ENCODE results near the gene PALS2.

GRCh38 chr7:24536682-24537081 is 36.6 kb upstream of the PALS2 start:
- no peak for TF ChIP-seq CTCF (IDR thresholded peaks at IDR 0.05)
- no peak for TF ChIP-seq POLR2AphosphoS5 (IDR thresholded peaks at IDR 0.05)

Measured in stomach (tissue), 4 donors.